ENCODE data around the gene CASS4. TPM values are rescaled to one million over a fixed set of nuclear protein-coding genes. Genes with fewer than 3 reads are reported as not detected.

The CASS4 gene
- total RNA-seq, 1 experiment from 2014 or later: 0.13 TPM

GRCh38 chr20:56458206-56458821 is 46.3 kb downstream of the CASS4 start:
- Mint-ChIP-seq H3K9me3 (no peaks in the 10 kb centered on the region), H3K36me3 (no peaks in the 10 kb centered on the region), H3K4me3 (no peak overlapping the region), H3K27me3 (ENCODE audit: low read depth) (no peaks in the 10 kb centered on the region; the same call in 1 of the 2 replicates), H3K4me1 (no peaks in the 10 kb centered on the region), H3K27ac (no peak overlapping the region)
- POLR2A ChIA-PET: no interaction called here
- DNase-seq (ENCODE audit: low spot score) (no peak), ATAC-seq (peak; percentile 36; the same call in 1 of the 2 replicates)
- TF ChIP-seq KAT7 (CRISPR knock-in tag; IDR thresholded peaks at IDR 0.05; ENCODE audit: borderline replicate concordance): no peak
- TF ChIP-seq, protein P1, sequence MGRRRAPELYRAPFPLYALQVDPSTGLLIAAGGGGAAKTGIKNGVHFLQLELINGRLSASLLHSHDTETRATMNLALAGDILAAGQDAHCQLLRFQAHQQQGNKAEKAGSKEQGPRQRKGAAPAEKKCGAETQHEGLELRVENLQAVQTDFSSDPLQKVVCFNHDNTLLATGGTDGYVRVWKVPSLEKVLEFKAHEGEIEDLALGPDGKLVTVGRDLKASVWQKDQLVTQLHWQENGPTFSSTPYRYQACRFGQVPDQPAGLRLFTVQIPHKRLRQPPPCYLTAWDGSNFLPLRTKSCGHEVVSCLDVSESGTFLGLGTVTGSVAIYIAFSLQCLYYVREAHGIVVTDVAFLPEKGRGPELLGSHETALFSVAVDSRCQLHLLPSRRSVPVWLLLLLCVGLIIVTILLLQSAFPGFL (CRISPR knock-in tag; IDR thresholded peaks at IDR 0.05; ENCODE audit: borderline replicate concordance): no peak
- no peak for TF ChIP-seq ZNF416 (CRISPR knock-in tag; IDR thresholded peaks at IDR 0.05)
- no peak for TF ChIP-seq GTF2I (CRISPR knock-in tag; conservative IDR thresholded peaks at IDR 0.05)
- no peak for TF ChIP-seq SOX15 (CRISPR knock-in tag; IDR thresholded peaks at IDR 0.05)
- TF ChIP-seq, protein P2, sequence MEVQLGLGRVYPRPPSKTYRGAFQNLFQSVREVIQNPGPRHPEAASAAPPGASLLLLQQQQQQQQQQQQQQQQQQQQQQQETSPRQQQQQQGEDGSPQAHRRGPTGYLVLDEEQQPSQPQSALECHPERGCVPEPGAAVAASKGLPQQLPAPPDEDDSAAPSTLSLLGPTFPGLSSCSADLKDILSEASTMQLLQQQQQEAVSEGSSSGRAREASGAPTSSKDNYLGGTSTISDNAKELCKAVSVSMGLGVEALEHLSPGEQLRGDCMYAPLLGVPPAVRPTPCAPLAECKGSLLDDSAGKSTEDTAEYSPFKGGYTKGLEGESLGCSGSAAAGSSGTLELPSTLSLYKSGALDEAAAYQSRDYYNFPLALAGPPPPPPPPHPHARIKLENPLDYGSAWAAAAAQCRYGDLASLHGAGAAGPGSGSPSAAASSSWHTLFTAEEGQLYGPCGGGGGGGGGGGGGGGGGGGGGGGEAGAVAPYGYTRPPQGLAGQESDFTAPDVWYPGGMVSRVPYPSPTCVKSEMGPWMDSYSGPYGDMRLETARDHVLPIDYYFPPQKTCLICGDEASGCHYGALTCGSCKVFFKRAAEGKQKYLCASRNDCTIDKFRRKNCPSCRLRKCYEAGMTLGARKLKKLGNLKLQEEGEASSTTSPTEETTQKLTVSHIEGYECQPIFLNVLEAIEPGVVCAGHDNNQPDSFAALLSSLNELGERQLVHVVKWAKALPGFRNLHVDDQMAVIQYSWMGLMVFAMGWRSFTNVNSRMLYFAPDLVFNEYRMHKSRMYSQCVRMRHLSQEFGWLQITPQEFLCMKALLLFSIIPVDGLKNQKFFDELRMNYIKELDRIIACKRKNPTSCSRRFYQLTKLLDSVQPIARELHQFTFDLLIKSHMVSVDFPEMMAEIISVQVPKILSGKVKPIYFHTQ (CRISPR knock-in tag; IDR thresholded peaks at IDR 0.05): no peak
- no peak for TF ChIP-seq JUN (CRISPR knock-in tag; IDR thresholded peaks at IDR 0.05)
- TF ChIP-seq FOXK1 (CRISPR knock-in tag; IDR thresholded peaks at IDR 0.05): no peak
- CTCF ChIA-PET: no interaction called here

DNA sequence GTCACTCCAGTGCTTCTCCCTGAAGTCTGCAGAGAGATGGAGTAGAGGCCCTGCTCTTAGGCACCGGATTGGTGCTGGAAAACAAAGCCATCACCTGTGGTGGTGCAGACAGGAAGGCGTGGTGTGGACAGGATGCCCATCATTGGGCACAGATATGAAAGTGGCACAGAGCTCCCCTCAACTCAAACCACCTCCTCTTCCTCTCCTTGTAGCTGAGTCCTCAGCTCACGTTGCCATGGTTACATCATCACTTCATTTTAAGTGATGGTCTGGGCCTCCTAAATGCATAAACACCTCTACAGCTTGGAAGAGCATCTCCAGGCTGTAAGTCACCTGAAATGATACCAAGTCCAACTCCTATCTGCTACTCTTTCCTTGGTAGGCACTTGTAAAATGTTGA is 48.4 kb downstream of the CASS4 start:
- no peaks in the 10 kb centered on the region for H3K4me1 Mint-ChIP-seq
- H3K4me3 Mint-ChIP-seq: no peak overlapping the region
- ChIA-PET POLR2A (no interaction called here), CTCF (no interaction called here)
- DNase-seq (ENCODE audit: low spot score): no peak
- H3K27ac Mint-ChIP-seq: no peak overlapping the region
- H3K9me3 Mint-ChIP-seq: no peaks in the 10 kb centered on the region
- no peak for ATAC-seq
- TF ChIP-seq IRF2 (CRISPR knock-in tag; IDR thresholded peaks at IDR 0.05; ENCODE audit: borderline replicate concordance, low read depth): no peak
- no peak for TF ChIP-seq FOXP4 (CRISPR knock-in tag; IDR thresholded peaks at IDR 0.05)
- no peak for TF ChIP-seq CDX4 (CRISPR knock-in tag; IDR thresholded peaks at IDR 0.05; ENCODE audit: borderline replicate concordance)
- no peak for TF ChIP-seq EMX1 (CRISPR knock-in tag; IDR thresholded peaks at IDR 0.05)
- no peak for TF ChIP-seq FOXK1 (CRISPR knock-in tag; IDR thresholded peaks at IDR 0.05)
- no peak for TF ChIP-seq NR3C1 (CRISPR knock-in tag; conservative IDR thresholded peaks at IDR 0.05; ENCODE audit: low read depth)
- no peak for TF ChIP-seq ZNF425 (CRISPR knock-in tag; conservative IDR thresholded peaks at IDR 0.05)
- TF ChIP-seq ZNF138 (CRISPR knock-in tag; conservative IDR thresholded peaks at IDR 0.05): no peak
- no peak for TF ChIP-seq PRRX2 (CRISPR knock-in tag; IDR thresholded peaks at IDR 0.05)
- TF ChIP-seq CREB1 (CRISPR knock-in tag; IDR thresholded peaks at IDR 0.05): no peak
- TF ChIP-seq TP53 (CRISPR knock-in tag; IDR thresholded peaks at IDR 0.05): no peak
- TF ChIP-seq JUN (CRISPR knock-in tag; IDR thresholded peaks at IDR 0.05): no peak
- TF ChIP-seq ZNF671 (CRISPR knock-in tag; IDR thresholded peaks at IDR 0.05): no peak
- TF ChIP-seq ZNF396 (CRISPR knock-in tag; IDR thresholded peaks at IDR 0.05; ENCODE audit: borderline replicate concordance): no peak
- TF ChIP-seq ZBTB21 (CRISPR knock-in tag; IDR thresholded peaks at IDR 0.05; ENCODE audit: borderline replicate concordance): no peak
- no peak for TF ChIP-seq MYBL2 (CRISPR knock-in tag; IDR thresholded peaks at IDR 0.05)
- H3K27me3 Mint-ChIP-seq (ENCODE audit: low read depth): peaks cover 6% of the 10 kb centered on the region; the same call in 1 of the 2 replicates
- H3K36me3 Mint-ChIP-seq: no peaks in the 10 kb centered on the region
